Endothelial cell of umbilical vein (primary cell): ENCODE results near the gene CCDC185.

Experiments
- CTCF ChIP-seq, 2 donors: IDR thresholded peaks; 1 replicate in 1 of 2; 2 replicates in 1 of 2; pipeline ENCODE4 v1.5.1; 2011; ENCODE audit warnings: low read length in 2 of 2, mild to moderate bottlenecking in 2 of 2, moderate library complexity in 2 of 2, control low read depth in 1 of 2, inconsistent platforms in 1 of 2, low read depth in 1 of 2; ENCODE audit not compliant: insufficient read depth in 1 of 2; ENCODE audit errors: extremely low read depth in 1 of 2
- EZH2 ChIP-seq: IDR thresholded peaks from 2 replicates; pipeline ENCODE4 v1.6.1; 2012; ENCODE audit warnings: borderline replicate concordance, low read depth, mild to moderate bottlenecking, moderate library complexity, low read length, inconsistent platforms; ENCODE audit not compliant: severe bottlenecking
- JUN ChIP-seq: IDR thresholded peaks from 2 replicates; pipeline ENCODE4 v1.6.1; 2011; ENCODE audit warnings: borderline replicate concordance, low read depth; ENCODE audit not compliant: insufficient read length, insufficient read depth
- MAX ChIP-seq: IDR thresholded peaks from 2 replicates; pipeline ENCODE4 v1.6.1; 2011; ENCODE audit not compliant: insufficient read depth, insufficient read length
- MYC ChIP-seq: IDR thresholded peaks from one replicate; pipeline ENCODE4 v1.6.1; 2011; ENCODE audit warnings: mild to moderate bottlenecking, low read depth, low read length
- POLR2A ChIP-seq: IDR thresholded peaks from 2 replicates; pipeline ENCODE4 v1.6.1; 2012; ENCODE audit warnings: low read depth, mild to moderate bottlenecking, control low read depth, low read length
- POLR2AphosphoS5 ChIP-seq: IDR thresholded peaks from 2 replicates; pipeline ENCODE4 v1.6.1; 2012; ENCODE audit warnings: low read depth, mild to moderate bottlenecking, control low read depth, low read length, moderate library complexity; ENCODE audit not compliant: insufficient read depth

DNA sequence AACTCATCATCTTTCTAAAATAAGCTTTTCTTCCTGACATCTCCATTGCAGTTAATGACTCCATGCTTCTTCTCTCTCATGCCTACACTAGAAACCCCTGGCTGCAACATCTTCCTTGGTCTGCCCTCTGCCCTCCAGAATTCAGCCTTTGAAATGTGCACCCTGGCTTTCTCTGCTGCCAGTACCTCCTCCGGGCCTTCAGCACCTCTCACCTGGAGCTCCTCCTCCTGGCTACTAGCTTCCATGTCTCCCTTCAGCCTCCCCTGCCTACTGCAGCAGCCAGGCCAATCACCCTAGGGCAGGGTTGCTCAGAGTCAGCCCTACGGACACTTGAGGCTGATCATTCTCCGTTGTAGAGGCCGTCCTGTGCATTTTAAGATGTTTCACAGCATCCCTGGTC lies 47.5 kb upstream of the CCDC185 start:
- TF ChIP-seq POLR2A: no peak
- no peak for TF ChIP-seq CTCF (IDR thresholded peaks at IDR 0.05; ENCODE audit: extremely low read depth in 1 of 2, insufficient read depth in 1 of 2, low read depth in 1 of 2, low read length in 2 of 2)
- TF ChIP-seq EZH2: no peak
- TF ChIP-seq POLR2AphosphoS5: no peak
- no peak for TF ChIP-seq JUN
- TF ChIP-seq MAX: no peak
- TF ChIP-seq MYC: no peak
